Mononuclear cell (primary cell): Measurements from ENCODE around the gene DTNBP1. TPM values are rescaled to one million over a fixed set of nuclear protein-coding genes. Genes with fewer than 3 reads are reported as not detected.
A peak's percentile ranks its signal among the peaks of the same experiment; 100 is the strongest.
"Not testable (repeated sequence)": the region's sequence is repeated elsewhere in the genome, so short reads cannot be mapped to it uniquely, and the experiment has no call there.

Experiments
- H3K27me3 ChIP-seq: 2 replicates; pipeline ENCODE4 v1.6.0; 2011; ENCODE audit warnings: low read length, control low read depth; ENCODE audit not compliant: insufficient read depth
- H3K4me1 ChIP-seq: 2 replicates; pipeline ENCODE4 v1.5.1; 2011; ENCODE audit warnings: mild to moderate bottlenecking, low read length, control low read depth; ENCODE audit not compliant: insufficient read depth
- H3K4me3 ChIP-seq: 2 replicates; pipeline ENCODE4 v1.5.1; 2011; ENCODE audit warnings: mild to moderate bottlenecking, low read length, moderate library complexity
- H3K9me3 ChIP-seq: 2 replicates; pipeline ENCODE4 v1.5.1; 2011; ENCODE audit warnings: low read depth, mild to moderate bottlenecking, control low read depth, low read length
- total RNA-seq: library from RNA; depleted of rRNA; stranded (reverse); fragments of >200 nt; gene quantifications from one replicate; pipeline ENCODE4 v1.2.3, GENCODE V29; 2012

Gene DTNBP1
- total RNA-seq, 1 donor: 7.7 TPM

DNA sequence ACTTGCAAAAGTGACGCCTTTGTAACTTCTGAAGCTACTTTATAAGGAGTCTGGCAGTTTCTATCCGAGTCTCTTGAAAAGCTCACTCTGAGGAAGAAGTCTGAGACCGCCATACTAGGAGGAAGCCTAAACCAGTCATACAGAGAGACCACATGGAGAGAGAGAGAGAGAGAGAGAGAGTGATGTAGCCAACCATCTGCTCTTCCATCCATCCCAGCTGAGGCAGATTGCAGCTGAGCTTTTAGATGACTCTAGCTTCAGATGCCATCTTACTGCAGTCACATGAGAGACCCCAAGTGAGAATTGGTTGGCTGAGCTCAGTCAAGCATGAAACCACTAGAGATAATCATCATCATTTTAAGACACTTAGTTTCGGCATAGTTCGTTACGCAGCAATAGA is 15.0 kb upstream of the DTNBP1 start:
- H3K9me3 ChIP-seq: no peaks in the 10 kb centered on the region
- H3K27me3 ChIP-seq: no peaks in the 10 kb centered on the region
- no peak overlapping the region for H3K4me3 ChIP-seq
- peaks cover 27% of the 10 kb centered on the region for H3K4me1 ChIP-seq

DNA sequence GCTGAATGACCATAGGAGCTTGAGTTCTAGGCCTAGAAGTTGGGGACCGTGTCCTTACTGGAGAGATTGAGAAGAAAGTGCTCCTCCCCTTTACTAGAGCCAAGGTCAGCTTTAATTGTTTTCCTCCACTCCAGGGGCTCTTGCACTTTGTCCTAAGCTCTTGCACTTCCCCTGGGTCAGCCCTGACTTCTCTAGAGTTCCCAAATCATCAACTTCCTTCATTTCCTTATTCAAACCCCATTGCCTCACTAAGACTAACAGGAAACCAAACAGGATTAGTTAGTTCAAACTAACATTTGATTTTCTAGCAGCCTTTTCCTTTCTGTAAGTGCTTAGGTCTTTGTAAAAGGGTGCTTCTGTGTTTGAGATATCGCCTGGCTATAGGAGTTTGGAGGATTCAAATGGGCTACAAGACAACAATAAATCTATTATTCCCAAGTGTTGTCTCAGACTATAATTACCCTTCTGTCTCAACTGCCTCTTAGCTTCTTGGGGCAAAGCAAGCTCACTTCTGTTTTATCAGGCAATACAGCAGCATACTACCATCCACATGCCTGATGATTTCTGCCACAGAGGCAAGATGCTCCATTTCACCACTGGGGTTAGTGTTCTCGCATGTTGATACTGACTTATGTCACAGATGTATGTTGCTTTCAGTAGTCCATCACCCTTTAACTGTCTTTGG is 12.8 kb upstream of the DTNBP1 start:
- Histone ChIP-seq H3K4me3 (no peak overlapping the region), H3K4me1 (peaks cover 35% of the 10 kb centered on the region), H3K27me3 (no peaks in the 10 kb centered on the region), H3K9me3 (no peaks in the 10 kb centered on the region)

DNA sequence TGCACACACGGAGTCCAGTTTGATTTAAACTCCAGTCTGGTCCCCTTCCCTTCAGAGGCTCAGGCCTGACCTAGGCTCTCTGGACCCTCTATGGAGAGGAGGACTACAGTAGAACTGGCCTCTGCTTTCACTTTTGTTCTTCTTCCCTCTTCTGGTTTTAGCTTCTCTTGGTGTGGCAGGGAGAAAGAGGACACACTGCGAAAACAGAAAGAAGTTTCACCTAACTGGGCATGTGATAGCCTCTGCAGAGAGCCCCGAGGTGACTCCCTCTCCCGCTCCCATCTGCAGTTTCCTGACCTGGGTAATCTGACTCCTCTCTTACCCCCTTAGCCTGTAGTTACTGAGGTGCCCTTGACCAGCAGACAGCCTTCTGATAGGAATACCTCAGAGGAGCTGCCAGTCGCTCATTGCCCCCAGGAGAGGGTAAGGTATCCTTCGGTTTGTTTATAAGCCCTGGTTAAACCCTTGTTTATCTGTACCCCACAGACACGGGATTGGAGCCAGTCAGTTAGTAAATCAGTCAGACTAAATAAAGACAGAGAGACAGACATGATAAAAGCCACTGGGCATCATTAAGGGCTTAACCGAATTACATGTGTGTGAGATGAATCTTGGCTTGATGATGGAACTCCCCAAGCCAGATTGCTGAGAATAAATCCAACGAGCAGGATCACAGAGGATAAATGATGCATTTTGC is 12.0 kb upstream of the DTNBP1 start:
- no peak overlapping the region for H3K4me3 ChIP-seq
- H3K4me1 ChIP-seq: peaks cover 35% of the 10 kb centered on the region
- no peaks in the 10 kb centered on the region for H3K27me3 ChIP-seq
- no peaks in the 10 kb centered on the region for H3K9me3 ChIP-seq

DNA sequence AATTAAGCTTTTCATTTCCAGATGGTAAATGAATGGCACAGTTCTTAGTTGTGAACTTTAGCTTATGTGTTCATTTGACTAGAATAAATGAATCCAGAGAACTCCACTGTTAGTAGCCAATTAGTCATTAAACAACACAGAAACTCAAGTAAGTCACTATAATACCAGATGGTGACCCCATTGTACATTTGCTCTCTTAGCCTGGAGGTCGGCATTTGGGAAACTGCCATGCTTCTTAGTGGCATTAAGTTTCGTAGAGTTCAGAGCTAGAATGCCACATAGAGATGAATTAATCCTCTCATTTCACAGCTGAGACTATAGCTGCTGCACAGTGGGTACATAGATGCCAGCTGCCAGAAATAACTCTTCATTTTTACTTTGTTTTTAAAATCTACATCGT is 10.8 kb upstream of the DTNBP1 start:
- no peaks in the 10 kb centered on the region for H3K9me3 ChIP-seq
- H3K4me3 ChIP-seq: no peak overlapping the region
- peaks cover 35% of the 10 kb centered on the region for H3K4me1 ChIP-seq
- H3K27me3 ChIP-seq: no peaks in the 10 kb centered on the region

DNA sequence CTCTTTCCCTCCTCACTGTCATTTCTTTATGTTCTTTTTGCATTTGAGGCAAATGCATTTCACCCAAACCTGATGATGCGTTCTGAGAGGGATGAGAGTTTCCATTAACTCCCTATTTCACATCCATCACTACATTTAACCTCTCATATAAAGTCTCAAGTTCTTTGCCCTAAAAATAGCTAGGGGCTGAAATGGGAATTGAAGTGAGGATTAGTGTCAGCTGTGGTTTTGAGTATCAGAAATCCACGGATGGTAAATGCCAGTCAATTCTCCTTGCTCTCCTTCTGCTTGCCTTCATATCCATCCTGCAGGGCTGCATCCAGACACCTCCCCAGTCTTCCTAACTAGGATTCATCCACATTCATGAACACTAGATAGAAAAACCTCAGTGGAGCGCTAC is 10.0 kb upstream of the DTNBP1 start:
- Histone ChIP-seq H3K27me3 (no peaks in the 10 kb centered on the region), H3K9me3 (no peaks in the 10 kb centered on the region), H3K4me1 (peaks cover 35% of the 10 kb centered on the region), H3K4me3 (no peak overlapping the region)

DNA sequence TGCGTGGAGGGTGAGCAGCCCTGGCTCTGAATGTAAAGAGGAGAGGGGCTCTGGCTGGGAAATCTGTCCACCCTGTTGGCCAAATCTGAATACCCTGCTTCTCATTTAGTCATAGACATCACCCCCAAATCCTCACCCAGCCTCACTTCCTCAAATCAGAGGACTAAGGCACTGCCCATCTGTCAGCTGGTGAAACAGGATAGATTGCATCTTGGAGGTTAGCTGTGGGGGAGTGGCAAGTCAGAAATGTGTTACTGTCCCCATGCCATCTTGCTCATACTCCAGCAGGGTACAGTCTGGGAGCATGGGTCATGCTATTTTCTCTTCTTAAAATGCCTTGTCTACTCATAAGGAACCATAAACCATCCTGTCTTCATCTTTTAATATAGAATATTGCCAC is 9.5 kb upstream of the DTNBP1 start:
- H3K27me3 ChIP-seq: no peaks in the 10 kb centered on the region
- peaks cover 35% of the 10 kb centered on the region for H3K4me1 ChIP-seq
- no peaks in the 10 kb centered on the region for H3K9me3 ChIP-seq
- no peak overlapping the region for H3K4me3 ChIP-seq

DNA sequence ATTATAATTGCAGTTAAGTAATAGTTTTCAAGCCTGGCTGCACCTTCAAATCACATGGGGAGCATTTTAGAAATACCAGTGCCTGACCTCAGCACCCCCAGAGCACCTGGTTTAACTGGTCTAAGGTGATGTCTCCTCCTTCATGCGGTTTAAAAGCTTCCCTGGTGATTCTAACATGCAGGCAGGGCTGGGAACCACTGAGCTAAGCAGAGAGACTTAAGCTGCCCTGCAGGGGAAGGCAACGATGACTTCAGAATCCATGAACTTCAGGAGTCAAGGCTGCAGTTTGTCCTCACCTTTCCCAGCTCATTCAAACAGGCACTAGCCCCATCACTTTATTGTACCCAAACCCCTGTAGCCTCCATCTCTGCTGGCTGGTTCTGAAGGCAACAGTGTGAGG is 6.1 kb upstream of the DTNBP1 start:
- Histone ChIP-seq H3K4me3 (no peak overlapping the region), H3K27me3 (peaks cover 3% of the 10 kb centered on the region), H3K4me1 (peaks cover 10% of the 10 kb centered on the region), H3K9me3 (no peaks in the 10 kb centered on the region)

DNA sequence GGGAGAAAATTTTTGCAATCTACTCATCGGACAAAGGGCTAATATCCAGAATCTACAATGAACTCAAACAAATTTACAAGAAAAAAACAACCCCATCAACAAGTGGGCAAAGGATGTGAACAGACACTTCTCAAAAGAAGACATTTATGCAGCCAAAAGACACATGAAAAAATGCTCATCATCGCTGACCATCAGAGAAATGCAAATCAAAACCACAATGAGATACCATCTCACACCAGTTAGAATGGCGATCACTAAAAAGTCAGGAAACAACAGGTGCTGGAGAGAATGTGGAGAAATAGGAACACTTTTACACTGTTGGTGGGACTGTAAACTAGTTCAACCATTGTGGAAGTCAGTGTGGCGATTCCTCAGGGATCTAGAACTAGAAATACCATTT is 4.1 kb upstream of the DTNBP1 start:
- H3K4me1 ChIP-seq, H3K9me3 ChIP-seq, H3K4me3 ChIP-seq, H3K27me3 ChIP-seq: not testable (repeated sequence)

DNA sequence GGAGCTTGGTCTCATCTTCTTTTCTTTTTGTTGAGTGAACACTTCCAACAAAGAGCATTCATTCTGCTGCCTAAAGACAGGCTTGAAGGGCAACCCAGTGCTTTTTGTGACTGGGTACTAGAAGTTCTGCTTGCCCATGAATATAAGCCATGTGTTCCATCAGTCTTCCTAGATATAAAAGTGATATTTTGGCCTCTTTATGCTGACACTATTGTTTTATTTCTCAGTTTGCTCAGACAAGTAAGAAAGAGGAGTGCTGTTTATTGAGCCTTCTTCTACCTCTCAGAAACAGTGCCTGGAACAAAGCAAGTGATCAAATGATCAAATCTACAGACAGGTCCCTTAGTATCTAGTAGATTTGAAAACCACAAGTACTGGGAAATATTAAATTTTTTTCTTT is 2.4 kb upstream of the DTNBP1 start:
- peaks cover 24% of the 10 kb centered on the region for H3K4me1 ChIP-seq
- no peak overlapping the region for H3K4me3 ChIP-seq
- no peaks in the 10 kb centered on the region for H3K9me3 ChIP-seq
- peaks cover 3% of the 10 kb centered on the region for H3K27me3 ChIP-seq

DNA sequence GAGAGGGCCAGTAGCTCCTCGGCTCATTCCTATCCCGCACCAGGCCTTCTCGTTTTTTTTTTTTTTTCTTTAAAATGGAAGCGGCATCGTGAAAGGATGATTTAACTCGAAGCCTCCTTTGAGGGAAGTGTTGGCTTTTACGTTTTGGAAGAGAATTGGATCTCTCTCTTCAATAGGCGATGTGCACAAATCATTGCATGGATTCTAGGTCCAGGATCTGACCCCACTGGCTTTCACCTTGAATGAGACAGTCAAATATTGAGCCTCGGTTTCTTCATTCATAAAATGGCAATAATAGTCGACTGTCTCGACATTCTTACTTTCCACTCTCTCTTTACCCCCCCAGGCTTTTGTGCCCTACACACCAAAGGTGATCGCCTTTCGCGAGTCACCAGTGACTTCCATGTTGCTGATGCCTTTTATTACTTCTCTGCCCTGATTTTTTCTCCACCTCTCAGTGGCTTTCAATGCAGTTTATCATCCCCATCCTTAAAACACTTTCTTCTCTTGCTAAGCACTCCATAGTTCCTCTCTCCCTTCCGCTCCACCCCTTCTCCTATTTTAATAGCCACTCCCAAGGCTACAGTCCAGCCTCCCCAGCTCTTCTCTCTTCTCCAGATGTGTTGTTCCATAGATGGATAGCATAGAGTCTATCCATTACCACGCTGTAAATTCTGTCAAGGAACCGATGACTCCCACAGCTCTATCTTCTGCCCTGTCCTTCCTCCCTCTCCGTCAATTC is 473 bp upstream of the DTNBP1 start:
- Histone ChIP-seq H3K4me1 (peaks cover 37% of the 10 kb centered on the region), H3K4me3 (peak overlapping the region; percentile 69), H3K9me3 (no peaks in the 10 kb centered on the region), H3K27me3 (peaks cover 3% of the 10 kb centered on the region)

DNA sequence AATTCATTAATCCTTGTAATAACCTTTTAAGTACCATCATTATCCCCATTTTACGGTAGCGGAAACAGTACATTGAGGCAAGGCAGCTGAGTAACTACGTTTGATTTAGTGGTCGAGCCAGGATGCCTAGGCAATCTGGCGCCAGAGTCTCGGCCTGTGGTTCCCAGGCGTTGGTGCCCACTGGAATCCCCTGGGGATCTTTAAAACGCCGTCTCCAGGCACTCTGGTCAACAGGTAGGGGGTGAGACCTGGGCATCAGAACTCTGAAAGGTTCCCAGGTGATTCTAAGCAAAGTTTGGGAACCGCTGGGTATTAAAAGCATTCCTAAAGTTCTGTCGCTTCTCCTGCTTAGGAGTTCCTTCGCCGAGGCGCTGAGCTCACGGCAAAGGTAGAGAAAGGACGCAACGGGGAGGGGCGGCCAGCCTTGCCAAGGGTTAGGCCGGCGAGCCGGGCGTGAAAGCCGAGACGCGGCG is 939 bp downstream of the DTNBP1 start:
- Histone ChIP-seq H3K9me3 (no peaks in the 10 kb centered on the region), H3K4me1 (peaks cover 43% of the 10 kb centered on the region), H3K4me3 (peak overlapping the region; percentile 69), H3K27me3 (peaks cover 3% of the 10 kb centered on the region)

DNA sequence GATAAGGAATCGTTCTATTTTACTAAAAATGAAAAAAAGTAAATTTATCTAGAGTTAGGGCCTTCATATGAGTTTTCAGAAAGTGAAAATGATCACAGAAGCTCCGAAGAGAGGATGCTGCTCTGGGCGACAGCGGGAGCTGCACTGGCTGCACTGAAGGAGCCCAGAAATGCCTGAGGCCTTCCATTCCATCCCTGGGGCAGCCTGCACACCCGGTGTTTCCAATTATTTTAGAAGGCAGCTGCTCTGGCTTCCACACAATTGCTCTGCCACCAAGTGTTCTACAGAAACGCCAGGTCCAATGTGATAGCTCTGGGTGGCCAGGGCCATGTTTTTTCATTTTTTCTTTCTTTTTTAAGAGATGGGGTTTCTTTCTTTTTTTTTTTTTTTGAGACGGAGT is 3.6 kb downstream of the DTNBP1 start:
- no peaks in the 10 kb centered on the region for H3K9me3 ChIP-seq
- H3K4me3 ChIP-seq: no peak overlapping the region
- H3K27me3 ChIP-seq: no peaks in the 10 kb centered on the region
- H3K4me1 ChIP-seq: peaks cover 43% of the 10 kb centered on the region

DNA sequence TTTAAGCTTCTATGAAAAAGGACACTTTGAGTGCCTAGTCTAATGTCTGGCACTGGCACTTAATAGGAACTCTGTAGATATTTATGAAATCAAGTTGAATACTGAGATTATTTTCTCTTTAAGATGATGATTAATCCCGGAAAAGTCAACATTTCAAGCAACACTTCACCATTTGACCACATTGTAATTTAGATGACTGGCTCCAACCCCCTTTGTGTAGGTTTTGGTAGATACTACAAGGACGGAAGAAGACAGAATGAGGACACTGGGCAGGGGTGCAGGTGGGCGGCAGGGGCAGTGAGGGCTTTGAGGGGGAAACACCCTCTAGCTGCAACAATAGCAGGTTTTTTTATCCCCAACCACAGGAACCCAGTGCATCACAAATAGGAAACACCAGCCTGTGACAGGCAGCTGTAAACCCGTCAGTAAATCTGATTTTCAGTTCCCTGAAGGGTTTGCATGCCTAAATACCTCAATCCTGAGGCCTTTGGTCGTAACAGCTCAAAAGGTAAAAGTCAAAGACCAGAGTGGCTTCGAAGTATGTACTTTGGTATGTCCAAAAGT is 4.6 kb downstream of the DTNBP1 start:
- Histone ChIP-seq H3K27me3 (no peaks in the 10 kb centered on the region), H3K4me3 (no peak overlapping the region), H3K9me3 (no peaks in the 10 kb centered on the region), H3K4me1 (peaks cover 40% of the 10 kb centered on the region)

DNA sequence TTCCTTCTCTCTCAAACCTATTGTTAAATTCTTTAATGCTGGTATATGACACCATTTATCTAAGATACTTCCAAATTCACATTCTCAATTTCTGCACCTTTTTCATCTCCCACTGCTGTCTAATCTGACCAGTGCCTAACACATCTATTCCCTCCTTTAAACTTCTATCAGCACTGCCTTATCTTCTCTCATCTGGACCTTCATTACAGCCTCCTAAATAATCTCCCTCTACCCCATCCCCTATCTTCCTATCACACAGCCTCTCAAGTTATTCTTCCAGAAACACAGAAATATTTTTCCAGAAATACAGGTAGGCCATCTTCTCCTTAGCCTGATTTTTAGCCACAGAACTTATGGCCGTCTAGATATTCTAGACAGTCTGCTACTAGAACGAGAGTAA is 5.5 kb downstream of the DTNBP1 start:
- Histone ChIP-seq H3K4me1 (peaks cover 37% of the 10 kb centered on the region), H3K9me3 (no peaks in the 10 kb centered on the region), H3K4me3 (no peak overlapping the region), H3K27me3 (no peaks in the 10 kb centered on the region)

DNA sequence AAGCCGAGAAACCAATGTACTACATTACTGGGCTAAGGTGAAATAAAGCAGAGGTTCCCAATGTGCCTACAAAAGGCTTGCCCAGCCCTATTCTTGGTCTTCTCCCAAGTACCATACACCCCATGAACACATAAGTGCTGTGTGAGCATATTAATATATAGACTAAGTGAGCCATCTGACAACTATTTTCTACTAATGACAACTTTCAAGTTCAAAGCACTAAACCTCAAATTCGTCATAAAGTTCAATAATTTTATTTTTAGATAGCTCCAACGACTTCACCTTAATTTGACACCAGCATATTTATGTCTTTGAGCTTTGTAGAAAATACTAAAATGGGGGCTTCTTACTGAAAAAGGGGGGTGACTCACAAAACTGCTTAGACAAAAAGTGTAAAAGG is 6.7 kb downstream of the DTNBP1 start:
- no peaks in the 10 kb centered on the region for H3K9me3 ChIP-seq
- H3K4me1 ChIP-seq: peaks cover 28% of the 10 kb centered on the region
- H3K27me3 ChIP-seq: no peaks in the 10 kb centered on the region
- H3K4me3 ChIP-seq: no peak overlapping the region
